GM18870 (cell line): ENCODE results near the gene SURF4.
"Not testable (repeated sequence)": the region's sequence is repeated elsewhere in the genome, so short reads cannot be mapped to it uniquely, and the experiment has no call there.

ENCODE experiments used
- ATAC-seq: cut with Tn5 transposase; IDR thresholded peaks from one replicate; pipeline ENCODE4 v1.9.1; 2021; ENCODE audit warnings: moderate library complexity; ENCODE audit not compliant: unreplicated experiment

Gene SURF4

DNA sequence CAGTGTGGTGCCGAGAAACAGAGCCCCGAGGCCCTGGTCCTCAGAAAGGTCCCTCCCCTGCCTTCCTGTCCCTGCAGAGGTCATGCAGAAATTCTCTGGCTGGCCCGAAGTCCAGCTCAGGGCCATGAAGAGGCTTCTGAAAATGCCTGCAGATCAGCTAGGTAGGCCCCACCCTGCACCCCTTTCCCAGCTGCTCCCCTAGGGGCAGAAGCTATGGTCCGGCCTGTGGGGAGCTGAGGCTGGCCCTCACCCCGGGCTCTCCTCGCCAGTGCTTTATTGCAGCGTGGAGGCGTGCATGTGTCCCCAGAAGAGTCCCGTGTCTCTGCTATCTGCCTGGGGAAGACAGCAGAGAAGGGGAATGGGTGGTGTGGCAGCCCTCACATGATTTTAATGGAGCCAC is 22.0 kb upstream of the SURF4 start:
- no peak for ATAC-seq

DNA sequence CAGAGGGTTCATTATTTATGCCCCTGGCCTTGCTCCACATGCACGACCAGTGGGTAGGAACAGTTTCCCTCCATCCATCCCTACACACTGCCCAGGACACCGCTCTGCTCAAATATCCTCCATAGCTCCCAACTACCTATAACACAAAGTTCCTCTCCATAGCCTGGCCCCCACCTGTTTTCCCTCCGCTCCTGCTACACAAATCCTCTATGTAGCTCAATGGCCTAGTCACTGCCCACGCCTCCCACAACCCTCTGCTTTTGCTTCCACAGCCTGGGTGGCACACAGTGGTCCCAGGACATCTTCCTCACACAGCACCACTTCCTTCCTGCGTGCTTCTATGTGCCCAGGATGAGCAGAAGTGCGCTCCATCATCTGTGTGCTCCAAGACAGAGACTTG is 21.5 kb upstream of the SURF4 start:
- no peak for ATAC-seq

DNA sequence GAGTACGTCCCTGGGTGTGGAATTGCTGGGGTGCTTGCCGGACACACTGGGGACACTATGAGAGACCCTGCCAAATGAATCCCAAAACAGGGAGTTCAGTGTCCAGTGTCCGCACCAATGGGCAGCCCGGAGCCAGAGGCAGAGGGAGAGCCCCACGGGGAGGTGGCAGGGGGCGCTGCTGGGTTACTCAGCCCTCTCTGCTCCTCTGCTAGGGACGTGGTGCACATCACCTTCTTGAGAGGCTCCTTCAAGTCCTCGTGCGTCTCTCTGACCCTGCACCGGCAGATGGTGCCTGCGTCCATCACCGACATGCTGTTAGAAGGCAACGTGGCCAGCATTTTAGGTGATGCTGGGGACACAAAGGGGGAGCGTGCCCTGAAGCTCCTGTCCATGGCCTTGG is 21.1 kb upstream of the SURF4 start:
- ATAC-seq, result no peak

DNA sequence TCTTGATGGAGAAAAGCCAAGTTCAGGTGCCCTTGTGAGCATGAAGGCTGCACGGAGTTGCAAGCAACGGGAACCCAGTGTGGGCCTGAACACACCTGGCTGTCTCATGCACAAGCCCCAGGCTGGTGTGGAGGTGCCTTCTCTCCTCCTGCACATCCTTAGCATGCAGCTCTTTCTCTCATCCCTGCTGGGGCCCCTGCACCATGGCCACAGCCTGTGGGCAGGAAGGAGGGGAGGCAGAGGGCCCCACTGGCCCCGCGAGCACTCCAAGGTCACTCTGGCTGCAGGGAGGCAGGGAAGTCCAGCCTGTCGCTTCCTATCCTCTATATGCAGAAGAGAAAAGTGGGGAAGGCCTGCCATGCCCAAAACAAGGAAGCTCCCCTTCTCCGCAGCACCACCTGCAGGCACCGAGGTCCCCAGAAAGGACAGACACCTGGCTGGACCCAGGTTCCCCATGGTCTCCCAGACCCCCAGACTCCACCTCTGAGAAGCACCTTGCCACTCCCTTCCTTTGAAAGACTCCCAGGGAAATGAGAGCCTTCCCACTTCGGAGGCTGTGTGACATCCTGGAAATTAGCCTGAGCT is 18.9 kb upstream of the SURF4 start:
- ATAC-seq, result no peak

DNA sequence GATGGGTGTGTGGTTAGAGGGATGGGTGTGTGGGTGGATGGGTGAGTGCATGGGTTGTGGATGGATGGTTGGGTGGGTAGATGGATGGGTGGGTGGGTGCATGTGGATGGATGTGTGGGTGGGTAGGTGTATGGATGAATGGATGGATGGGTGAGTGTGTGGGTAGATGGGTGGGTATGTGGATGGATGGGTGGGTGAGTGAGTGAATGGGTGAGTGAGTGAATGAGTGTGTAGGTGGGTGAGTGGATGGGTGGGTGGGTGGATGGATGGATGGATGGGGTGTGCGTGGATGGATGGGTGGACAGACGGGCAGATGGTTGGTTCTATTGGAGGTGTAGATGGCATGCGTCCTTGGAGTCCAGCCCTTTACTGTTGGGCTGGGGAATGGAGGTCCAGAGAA is 17.5 kb upstream of the SURF4 start:
- ATAC-seq, result no peak

DNA sequence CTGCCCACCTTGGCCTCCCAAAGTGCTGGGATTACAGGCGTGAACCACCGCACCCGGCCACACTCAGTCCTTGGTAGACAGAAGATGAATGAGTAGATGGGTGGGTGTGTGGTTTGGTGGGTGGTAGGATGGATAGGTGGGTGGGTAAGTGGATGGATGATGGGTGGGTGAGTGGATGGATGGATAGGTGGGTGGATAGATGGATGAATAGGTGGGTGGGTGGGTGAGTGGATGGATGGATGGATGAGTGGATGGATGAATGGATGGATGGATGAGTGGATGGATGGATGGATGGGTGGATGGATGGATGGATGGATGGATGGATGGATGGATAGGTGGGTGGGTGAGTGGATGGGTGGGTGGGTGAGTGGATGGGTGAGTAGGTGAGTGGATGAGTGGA is 16.4 kb upstream of the SURF4 start:
- not testable (repeated sequence) for ATAC-seq

DNA sequence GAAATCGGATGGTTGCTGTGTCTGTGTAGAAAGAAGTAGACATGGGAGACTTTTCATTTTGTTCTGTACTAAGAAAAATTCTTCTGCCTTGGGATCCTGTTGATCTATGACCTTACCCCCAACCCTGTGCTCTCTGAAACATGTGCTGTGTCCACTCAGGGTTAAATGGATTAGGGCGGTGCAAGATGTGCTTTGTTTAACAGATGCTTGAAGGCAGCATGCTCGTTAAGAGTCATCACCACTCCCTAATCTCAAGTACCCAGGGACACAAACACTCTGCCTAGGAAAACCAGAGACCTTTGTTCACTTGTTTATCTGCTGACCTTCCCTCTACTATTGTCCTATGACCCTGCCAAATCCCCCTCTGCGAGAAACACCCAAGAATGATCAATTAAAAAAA is 15.6 kb upstream of the SURF4 start:
- not testable (repeated sequence) for ATAC-seq

DNA sequence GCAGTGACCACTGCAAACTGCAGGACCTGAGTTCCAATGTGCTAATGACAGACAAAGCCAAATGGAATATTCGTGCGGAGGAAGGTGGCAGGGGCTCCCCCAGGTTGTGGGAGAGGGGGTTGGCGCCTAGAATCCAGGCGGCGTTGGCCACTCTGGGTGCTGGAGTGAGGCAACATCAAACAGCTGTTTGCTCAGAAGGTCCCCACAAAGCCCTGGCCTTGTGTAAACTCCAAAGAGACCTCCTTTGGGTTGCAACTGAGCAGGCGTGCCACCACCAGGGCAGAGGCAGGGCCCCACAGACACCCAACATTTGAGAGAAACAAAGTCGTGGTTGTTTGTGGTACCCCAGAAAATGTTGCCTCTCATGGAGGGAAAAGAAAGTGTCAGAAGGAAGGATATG is 14.9 kb upstream of the SURF4 start:
- no peak for ATAC-seq

DNA sequence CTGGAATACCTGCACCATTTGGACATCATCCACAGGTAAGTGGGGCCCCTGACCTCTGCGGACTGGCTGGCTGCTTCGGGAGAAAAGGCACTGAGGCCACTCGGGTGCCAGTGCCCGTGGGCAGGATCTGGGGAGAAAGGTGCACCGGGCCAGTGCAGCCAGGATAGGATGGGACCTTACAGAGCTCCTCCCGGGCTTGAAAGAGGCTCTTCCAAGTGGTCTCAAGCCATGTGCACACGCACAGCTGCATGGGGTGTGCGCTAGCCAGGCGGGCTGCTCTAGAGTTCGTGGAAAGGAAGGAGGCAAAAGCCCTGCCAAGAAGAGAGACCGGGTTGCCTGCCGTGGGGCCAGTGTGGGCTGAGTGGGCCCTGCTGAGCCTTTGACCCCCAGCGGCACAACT is 13.7 kb upstream of the SURF4 start:
- no peak for ATAC-seq

DNA sequence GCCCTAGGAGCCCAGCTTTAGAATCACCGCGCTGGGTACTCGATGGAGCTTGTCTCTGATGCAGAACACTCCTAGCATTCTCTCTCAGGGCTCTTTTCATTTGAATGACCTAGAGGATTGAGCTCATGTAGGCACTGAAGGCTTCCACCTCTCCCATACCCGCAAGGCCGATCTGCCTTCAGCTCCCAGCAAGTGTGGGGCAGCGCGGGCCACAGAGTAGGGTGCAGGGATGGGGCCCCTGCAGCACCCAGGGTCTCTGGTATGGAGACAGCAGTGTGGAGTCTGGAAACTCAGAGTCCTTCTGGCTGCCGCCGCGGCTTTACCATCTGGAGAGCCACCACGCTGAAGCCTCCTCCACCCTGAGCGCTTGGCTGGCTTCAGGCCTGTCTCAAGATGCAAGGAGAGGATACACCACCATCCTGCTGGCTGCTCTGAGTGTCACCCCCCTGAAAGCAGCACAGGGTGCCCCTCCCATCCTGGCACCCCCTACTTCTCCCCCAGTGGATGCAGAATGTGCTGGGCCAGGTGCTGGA is 13.2 kb upstream of the SURF4 start:
- ATAC-seq, result no peak

DNA sequence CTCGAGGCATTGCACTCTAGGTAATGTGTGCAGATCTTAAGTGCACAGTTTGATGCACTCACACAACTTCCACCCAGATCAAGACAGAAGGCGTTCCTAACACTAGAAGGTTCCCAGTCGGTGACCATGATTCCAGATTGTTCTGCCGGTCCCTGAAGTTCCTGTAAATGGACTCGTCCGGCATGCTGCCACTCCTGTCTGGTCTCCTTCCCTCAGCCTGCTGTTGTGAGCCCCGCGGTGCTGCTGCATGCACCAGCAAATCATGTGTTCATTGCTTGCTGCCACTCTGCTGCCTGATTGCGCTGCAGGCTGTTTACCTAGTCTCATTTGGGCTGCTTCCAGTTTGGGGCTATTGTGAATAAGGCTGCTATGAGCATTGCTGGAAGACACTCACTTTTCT is 11.8 kb upstream of the SURF4 start:
- no peak for ATAC-seq

DNA sequence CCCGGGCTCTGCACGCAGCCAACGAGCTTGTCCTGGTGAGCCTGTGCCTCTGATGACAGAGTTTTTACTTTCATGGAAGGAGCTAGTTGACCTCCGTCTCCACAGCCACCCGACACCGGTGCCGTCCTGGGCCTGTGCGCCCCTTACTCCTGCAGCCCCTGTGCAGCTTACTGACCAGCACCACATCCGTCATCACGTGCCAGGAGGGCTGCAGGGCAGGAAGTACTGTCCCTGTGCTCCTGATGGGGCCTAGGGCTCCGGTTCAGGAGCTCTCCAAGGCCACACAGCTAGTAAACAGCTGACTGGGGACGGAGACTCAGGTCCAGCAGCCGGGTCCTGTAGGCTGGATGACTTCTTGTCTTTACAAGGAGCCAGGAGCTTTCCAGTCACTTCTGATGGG is 10.5 kb upstream of the SURF4 start:
- no peak for ATAC-seq

DNA sequence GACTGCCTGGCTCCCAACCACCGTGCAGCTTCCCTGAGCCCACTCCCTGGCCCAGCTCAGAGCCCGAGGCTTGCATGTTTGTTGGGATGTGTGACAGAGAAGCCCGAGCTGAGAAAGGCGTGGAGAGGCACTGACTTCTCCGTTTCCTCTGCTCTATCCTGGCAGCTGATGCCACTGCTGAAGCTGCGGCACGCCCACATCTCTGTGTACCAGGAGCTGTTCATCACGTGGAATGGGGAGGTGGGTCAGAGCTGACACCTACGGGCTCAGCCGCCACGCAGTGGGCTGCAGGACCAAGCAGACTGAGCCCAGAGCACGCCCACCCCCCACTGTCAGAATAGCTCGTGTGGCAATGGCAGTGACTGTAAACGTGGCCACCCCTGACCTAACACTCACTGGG is 9.6 kb upstream of the SURF4 start:
- no peak for ATAC-seq

DNA sequence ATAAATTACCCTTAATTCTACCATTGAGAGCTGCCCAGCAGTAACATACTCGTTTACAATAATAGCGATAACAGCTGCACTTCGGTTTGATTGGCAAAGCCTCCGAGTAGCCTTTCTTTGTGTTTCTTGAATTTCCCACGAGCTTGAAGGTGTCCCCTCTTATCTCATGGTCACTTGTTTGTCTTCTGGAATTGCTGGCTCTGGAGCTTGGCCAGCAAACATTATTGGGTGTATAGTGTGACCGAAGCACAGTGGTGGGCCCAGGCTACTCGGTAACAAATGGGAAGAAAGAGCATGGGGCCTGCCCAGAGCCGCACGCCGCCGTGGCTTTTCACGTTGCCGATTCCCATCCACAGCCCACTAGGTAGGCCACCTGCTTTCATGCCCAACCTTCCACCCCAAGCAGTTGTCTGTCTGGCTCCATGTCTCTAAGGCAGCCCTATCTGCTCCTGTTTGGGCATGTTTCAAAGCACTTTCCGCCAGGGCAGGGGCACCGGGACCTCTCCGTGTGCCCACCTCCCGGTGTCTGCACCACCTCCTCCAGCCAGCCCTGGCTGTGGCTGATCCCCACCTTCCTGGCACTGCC is 9.0 kb upstream of the SURF4 start:
- no peak for ATAC-seq

DNA sequence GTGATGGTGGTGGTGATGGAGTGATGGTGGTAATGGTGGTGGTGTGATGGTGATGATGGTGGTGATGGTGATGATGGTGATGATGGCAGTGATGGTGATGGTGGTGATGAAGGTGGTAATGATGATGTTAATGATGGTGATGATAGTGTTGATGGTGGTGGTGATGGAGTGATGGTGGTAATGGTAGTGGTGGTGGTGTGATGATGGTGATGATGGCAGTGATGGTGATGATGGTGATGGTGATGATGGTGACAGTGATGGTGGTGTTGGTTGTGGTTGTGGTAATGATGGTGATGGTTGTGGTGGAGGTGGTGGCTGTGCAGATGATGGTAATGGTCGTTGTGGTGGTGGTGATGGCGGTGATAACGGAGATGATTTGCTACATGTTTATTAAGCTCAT is 7.6 kb upstream of the SURF4 start:
- ATAC-seq, result no peak

DNA sequence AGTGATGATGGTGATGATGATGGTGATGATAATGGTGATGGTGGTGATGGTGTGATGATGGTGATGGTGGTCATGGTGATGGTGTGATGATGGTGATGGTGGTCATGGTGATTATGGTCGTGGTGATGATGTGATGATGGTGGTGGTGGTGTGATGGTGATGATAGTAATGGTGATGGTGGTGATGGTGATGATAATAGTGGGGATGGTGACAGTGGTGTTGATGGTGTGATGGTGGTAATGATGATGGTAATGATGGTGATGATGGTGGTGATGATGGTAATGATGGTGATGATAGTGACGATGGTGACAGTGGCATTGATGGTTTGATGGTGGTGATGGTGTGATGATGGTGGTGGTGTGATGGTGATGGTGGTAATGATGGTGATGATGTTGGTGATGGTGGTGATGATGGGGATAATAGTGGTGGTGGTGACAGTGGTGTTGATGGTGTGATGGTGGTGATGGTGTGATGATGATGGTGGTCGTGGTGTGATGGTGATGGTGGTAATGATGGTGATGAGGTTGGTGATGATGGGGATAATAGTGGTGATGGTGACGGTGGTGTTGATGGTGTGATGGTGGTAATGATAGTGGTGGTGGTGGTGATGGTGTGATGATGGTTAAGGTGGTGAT is 6.8 kb upstream of the SURF4 start:
- ATAC-seq, result no peak

DNA sequence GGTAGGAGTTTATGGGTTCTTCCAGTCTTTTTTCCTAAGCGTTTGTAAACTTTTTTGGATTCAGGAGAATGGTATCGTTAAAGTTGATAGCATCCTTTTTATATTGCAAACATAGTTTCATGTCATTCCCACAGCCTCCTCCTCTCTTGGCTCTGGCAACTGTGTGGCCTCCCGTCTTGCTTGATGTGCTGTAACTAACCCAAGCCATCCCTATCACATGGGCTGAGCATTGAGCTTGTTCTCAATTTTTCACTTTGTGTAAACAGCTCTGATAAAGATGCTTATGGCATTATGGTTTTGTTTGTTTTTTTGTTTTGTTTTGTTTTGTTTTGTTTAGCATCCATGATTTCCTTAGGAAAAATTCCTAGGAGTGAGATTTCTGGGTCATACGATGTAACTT is 4.9 kb upstream of the SURF4 start:
- no peak for ATAC-seq

DNA sequence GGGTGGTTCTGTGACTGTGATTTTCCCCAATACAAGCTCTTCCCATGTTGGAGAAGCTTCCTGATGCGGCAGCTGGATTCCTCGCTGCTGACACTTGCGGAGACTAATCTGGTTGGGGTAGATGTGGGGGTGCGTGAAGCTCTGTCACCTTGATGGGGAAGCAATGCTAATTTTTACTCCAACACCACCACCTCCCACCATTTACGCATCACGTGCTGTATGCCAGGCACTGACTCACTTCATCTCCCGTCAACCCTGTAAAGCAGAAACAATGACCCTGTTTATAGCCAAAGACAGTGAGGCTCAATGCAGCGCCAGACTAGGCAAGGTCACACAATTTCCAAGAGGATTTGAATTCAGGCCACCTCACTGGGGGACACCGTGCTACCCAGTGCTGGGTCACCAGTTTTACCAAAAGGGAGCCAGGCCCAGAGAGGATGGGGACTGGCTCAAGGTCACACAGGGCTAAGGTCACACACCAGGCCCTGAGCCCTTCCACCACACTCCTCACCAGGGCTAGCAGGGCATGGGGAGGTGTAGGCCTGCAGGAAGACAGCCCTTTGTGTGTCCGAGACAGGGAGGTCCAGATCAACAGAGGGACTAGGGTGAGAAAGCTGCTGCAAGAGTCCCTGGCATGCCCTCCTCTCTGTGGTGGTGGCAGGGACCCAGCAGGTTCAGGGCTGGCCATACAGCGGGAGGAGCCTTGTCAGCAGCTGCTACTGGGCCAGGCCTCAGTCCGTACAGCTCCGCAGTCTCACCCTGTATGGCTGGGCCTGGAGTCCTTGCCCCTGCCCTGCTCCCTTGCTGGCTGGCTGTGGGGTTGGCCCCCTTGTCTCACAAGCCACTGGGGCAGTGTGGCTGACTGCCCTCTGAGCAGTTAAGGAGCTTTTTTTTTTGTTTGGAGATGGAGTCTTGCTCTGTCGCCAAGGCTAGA is 3.6 kb upstream of the SURF4 start:
- ATAC-seq, result no peak

DNA sequence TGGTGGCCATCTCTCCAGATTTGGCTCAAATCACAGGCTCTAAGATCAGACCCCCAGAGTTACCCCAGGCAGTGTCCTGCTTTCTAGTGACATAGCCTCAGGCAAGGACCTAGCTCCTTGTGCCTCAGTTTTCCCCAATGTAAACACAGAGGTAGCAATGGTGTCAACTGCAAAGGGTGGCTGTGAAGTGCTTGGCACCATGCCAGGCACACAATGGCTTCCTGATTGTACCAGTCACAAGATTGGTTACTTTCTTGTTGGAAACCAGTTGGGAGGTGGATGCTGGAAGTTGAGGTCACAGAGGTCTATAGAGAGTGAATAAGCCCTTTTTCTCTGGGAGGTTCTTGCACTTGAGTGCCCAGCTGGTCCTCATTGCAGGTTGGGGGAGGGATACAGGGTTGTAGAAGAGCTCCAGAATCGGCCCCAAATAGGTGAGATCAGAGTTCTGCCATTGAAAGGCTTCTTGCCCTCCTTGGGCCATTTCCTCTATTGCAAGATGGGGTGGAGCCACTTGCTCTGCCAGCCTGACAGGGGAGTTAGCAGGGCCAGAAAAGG is 2.6 kb upstream of the SURF4 start:
- ATAC-seq, result no peak

DNA sequence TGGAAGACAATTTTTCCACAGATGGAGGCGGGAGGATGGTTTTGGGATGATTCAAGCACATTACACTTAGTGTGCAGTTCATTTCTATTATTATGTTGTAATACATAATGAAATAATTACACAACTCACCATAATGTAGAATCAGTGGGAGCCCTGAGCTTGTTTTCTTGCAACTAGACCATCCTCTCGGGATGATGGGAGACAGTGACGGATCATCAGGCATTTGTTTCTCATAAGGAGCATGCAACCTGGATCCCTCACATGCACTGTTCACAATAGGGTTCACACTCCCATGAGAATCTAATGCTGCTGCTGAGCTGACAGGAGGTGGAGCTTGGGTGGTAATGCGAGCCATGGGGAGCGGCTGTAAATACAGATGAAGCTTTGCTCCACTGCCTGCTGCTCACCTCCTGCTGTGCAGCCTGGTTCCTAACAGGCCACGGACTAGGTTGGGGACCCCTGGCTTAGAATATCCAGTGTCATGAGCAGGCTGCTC is 1.9 kb upstream of the SURF4 start:
- ATAC-seq, result no peak

DNA sequence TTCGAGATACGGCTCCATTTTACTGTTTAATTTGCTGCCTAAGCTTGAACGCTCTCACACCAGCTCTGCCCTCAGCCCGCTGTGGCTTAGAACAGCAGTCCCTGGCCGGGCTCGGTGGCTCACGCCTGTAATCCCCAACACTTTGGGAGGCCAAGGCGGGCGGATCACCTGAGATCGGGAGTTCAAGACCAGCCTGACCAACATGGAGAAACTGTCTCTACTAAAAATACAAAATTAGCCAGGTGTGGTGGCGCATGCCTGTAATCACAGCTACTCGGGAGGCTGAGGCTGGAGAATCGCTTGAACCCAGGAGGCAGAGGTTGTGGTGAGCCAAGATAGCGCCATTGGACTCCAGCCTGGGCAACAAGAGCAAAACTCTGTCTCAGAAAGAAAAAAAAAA is 1.4 kb upstream of the SURF4 start:
- ATAC-seq, result not testable (repeated sequence)
